Prostate gland (tissue), 2 donors: ENCODE data around the gene ADM2. TPM values are rescaled to one million over a fixed set of nuclear protein-coding genes. Genes with fewer than 3 reads are reported as not detected.

Source experiments
- DNase-seq: peaks from one replicate; pipeline ENCODE4 v3.0.0-alpha.2; 2019; ENCODE audit warnings: low spot score
- H3K27ac ChIP-seq, 2 donors: fragments of 200-600 bp; sonication (generic); 2 replicates each; pipeline ENCODE4 v1.5.1; 2017 to 2019
- H3K27me3 ChIP-seq: fragments of 200-600 bp; sonication (generic); replicated peaks from 2 replicates; pipeline ENCODE4 v1.5.1; 2019; ENCODE audit not compliant: insufficient read depth
- H3K36me3 ChIP-seq, 2 donors: fragments of 200-600 bp; sonication (generic); 1 replicate in 1 of 2; 2 replicates in 1 of 2; pipeline versions ENCODE4 v1.5.1 to v1.8.1; 2017 to 2019
- H3K4me1 ChIP-seq: fragments of 200-600 bp; sonication (generic); replicated peaks from 2 replicates; pipeline ENCODE4 v1.5.1; 2019
- H3K4me3 ChIP-seq, 2 donors: fragments of 200-600 bp; sonication (generic); 2 replicates each; pipeline ENCODE4 v1.5.1; 2017 to 2019
- H3K9me3 ChIP-seq: fragments of 200-600 bp; sonication (generic); 2 replicates; pipeline ENCODE4 v1.5.1; 2017
- CTCF ChIP-seq, 4 experiments: fragments of 200-600 bp in 2 of 4; fragments of 450-650 bp in 2 of 4; sonication (generic) in 2 of 4; IDR thresholded peaks; 1 replicate in 3 of 4; 2 replicates in 1 of 4; pipeline ENCODE4 v1.5.1; 2016 to 2019; ENCODE audit warnings: antibody characterized with exemption in 4 of 4, mild to moderate bottlenecking in 2 of 4, moderate library complexity in 2 of 4
- POLR2A ChIP-seq: fragments of 450-650 bp; IDR thresholded peaks from one replicate; pipeline ENCODE4 v1.6.1; 2016; ENCODE audit warnings: antibody characterized with exemption, mild to moderate bottlenecking
- POLR2AphosphoS5 ChIP-seq: sonication (generic); formaldehyde crosslinking; IDR thresholded peaks from one replicate; pipeline ENCODE4 v1.6.1; 2017; ENCODE audit warnings: antibody characterized with exemption
- WGBS: methylation state at CpG from one replicate; pipeline ENCODE4 v1.1.5; 2018; 5-methylcytosine and 5-hydroxymethylcytosine counted together
- intact Hi-C: fragments of 100-400 bp; cut with DNase I; formaldehyde crosslinking; loops from one replicate; pipeline ENCODE4 v1.14.2; 2022
- total RNA-seq, 2 donors: library from RNA; depleted of rRNA; stranded (reverse); fragments of >200 nt; gene quantifications; one replicate each; pipeline ENCODE4 v1.1.0, GENCODE V29; 2016

The ADM2 gene
- total RNA-seq, 2 donors from 2014 or later, result 7.3 to 7.9 TPM

GRCh38 chr22:50441428-50441993 is 39.8 kb upstream of the ADM2 start:
- Histone ChIP-seq H3K27me3 (no peaks in the 10 kb centered on the region), H3K4me3 (no peak overlapping the region), H3K27ac (no peak overlapping the region), H3K36me3 (peaks cover 7 to 27% of the 10 kb centered on the region in 2 donors), H3K4me1 (no peaks in the 10 kb centered on the region), H3K9me3 (no peaks in the 10 kb centered on the region)
- no peak for DNase-seq
- intact Hi-C loops, result no loop called here
- TF ChIP-seq POLR2A, result no peak
- TF ChIP-seq POLR2AphosphoS5, result no peak
- no peak for TF ChIP-seq CTCF (IDR thresholded peaks at IDR 0.05)
- 86% methylated on average over 17 of the region's 17 CpGs for WGBS

GRCh38 chr22:50443197-50443596 is 38.1 kb upstream of the ADM2 start:
- H3K27ac ChIP-seq, result no peak overlapping the region
- 71% methylated on average over 15 of the region's 15 CpGs for WGBS
- no peak overlapping the region for H3K4me3 ChIP-seq
- intact Hi-C loops, result no loop called here
- no peaks in the 10 kb centered on the region for H3K9me3 ChIP-seq
- no peaks in the 10 kb centered on the region for H3K27me3 ChIP-seq
- DNase-seq, result no peak
- peaks cover 2% of the 10 kb centered on the region for H3K4me1 ChIP-seq
- H3K36me3 ChIP-seq, result peaks cover 5 to 27% of the 10 kb centered on the region in 2 donors
- no peak for TF ChIP-seq POLR2AphosphoS5
- TF ChIP-seq CTCF (IDR thresholded peaks at IDR 0.05), result no peak
- TF ChIP-seq POLR2A, result no peak

GRCh38 chr22:50443801-50444625 is 37.3 kb upstream of the ADM2 start:
- no peak for TF ChIP-seq CTCF (IDR thresholded peaks at IDR 0.05)
- TF ChIP-seq POLR2A, result no peak
- Histone ChIP-seq H3K9me3 (no peaks in the 10 kb centered on the region), H3K27ac (no peak overlapping the region), H3K4me1 (peaks cover 2% of the 10 kb centered on the region), H3K4me3 (no peak overlapping the region), H3K36me3 (peaks cover 0 to 21% of the 10 kb centered on the region in 2 donors), H3K27me3 (no peaks in the 10 kb centered on the region)
- intact Hi-C loops, result no loop called here
- 70% methylated on average over 20 of the region's 28 CpGs for WGBS
- DNase-seq, result no peak

- no peak overlapping the region for H3K27ac ChIP-seq
- TF ChIP-seq POLR2AphosphoS5 (no peak), POLR2A (no peak), CTCF (IDR thresholded peaks at IDR 0.05) (no peak)
- DNase-seq, result no peak
- peaks cover 2% of the 10 kb centered on the region for H3K4me1 ChIP-seq
- H3K36me3 ChIP-seq, result peaks cover 0 to 20% of the 10 kb centered on the region in 2 donors
- H3K4me3 ChIP-seq, result no peak overlapping the region
- H3K9me3 ChIP-seq, result no peaks in the 10 kb centered on the region
- WGBS, result 78% methylated on average over 5 of the region's 5 CpGs
- intact Hi-C loops, result no loop called here
- no peaks in the 10 kb centered on the region for H3K27me3 ChIP-seq
Observed at GRCh38 chr22:50444663-50445062, 36.7 kb upstream of the ADM2 start.
